Measurements from ENCODE around the gene SSBP4.
A peak's percentile ranks its signal among the peaks of the same experiment; 100 is the strongest.
"Not testable (repeated sequence)": the region's sequence is repeated elsewhere in the genome, so short reads cannot be mapped to it uniquely, and the experiment has no call there.

The SSBP4 gene

GRCh38 chr19:18396471-18397241, 22.5 kb upstream of the SSBP4 start:
- no peak for DNase-seq

- no peak for DNase-seq
These were observed 21.7 kb upstream of the SSBP4 start, which contains the start of gene LRRC25 for GRCh38 chr19:18397242-18398202. Gene LRRC25, minus strand, starts transcription at chr19:18397622. Its CDS starts 659 bp downstream, at chr19:18396963.

GRCh38 chr19:18399008-18399407, 20.2 kb upstream of the SSBP4 start:
- no peak for DNase-seq

- DNase-seq = no peak
These were observed 17.6 kb upstream of the SSBP4 start for GRCh38 chr19:18401580-18402112.

GRCh38 chr19:18402455-18403248, 16.5 kb upstream of the SSBP4 start:
- DNase-seq = not testable (repeated sequence)

- not testable (repeated sequence) for DNase-seq
These were observed 13.4 kb upstream of the SSBP4 start for GRCh38 chr19:18405754-18406153.

- no peak for DNase-seq
These were observed 12.4 kb upstream of the SSBP4 start for GRCh38 chr19:18406749-18407148.

- peak; percentile 29 for DNase-seq
These were observed 11.1 kb upstream of the SSBP4 start for GRCh38 chr19:18408053-18408476.

GRCh38 chr19:18412610-18413239, 6.5 kb upstream of the SSBP4 start:
- no peak for DNase-seq

GRCh38 chr19:18414504-18415177, 4.6 kb upstream of the SSBP4 start:
- peak; percentile 23 for DNase-seq

GRCh38 chr19:18415178-18415867, 3.9 kb upstream of the SSBP4 start:
- no peak for DNase-seq

- peak; percentile 71 for DNase-seq
These were observed 2.4 kb upstream of the SSBP4 start for GRCh38 chr19:18416778-18417249.

- no peak for DNase-seq
These were observed 1.8 kb upstream of the SSBP4 start for GRCh38 chr19:18417250-18418028.

GRCh38 chr19:18418029-18418482, 1.1 kb upstream of the SSBP4 start:
- DNase-seq = no peak

- no peak for DNase-seq
These were observed 559 bp upstream of the SSBP4 start for GRCh38 chr19:18418483-18419194.

- DNase-seq = peak; percentile 57
These were observed 682 bp downstream of the SSBP4 start for GRCh38 chr19:18419699-18420460.

- no peak for DNase-seq
These were observed 1.7 kb downstream of the SSBP4 start for GRCh38 chr19:18420930-18421329.

GRCh38 chr19:18421371-18421959, 2.3 kb downstream of the SSBP4 start:
- peak; percentile 22 for DNase-seq

Measured in activated T-cell treated with anti-CD3 and anti-CD28 coated beads, Interleukin-2, amount 50 U/mL, for 1 hour (primary cell).